HG02610 (cell line): Measurements from ENCODE around the gene COMMD4.
"Not testable (repeated sequence)": the region's sequence is repeated elsewhere in the genome, so short reads cannot be mapped to it uniquely, and the experiment has no call there.

ENCODE experiments used
- ATAC-seq: cut with Tn5 transposase; IDR thresholded peaks from one replicate; pipeline ENCODE4 v1.9.1; 2021; ENCODE audit warnings: mild to moderate bottlenecking, moderate library complexity; ENCODE audit not compliant: unreplicated experiment

COMMD4 gene

DNA sequence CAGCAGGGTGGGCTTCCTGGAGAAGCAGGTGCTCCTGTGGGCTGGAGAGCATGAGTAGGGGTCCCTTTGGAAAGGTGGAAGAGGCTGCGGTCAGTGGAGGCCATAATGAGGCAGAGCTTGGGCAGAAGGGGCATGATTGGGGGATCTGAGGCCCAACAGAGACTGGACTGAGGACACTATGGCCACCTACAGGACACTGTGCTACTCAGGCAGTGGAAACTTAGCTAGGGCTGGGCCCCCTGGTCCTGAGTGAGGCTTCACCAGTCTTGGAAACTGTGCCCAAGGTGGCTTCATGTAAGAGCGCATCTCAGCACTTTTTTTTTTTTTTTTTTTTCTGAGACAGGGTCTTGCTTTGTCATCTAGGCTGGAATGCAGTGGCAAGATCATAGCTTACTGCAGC lies 6.3 kb upstream of the COMMD4 start:
- ATAC-seq = no peak

GRCh38 chr15:75332093-75332492 lies 3.8 kb upstream of the COMMD4 start:
- ATAC-seq = not testable (repeated sequence)

GRCh38 chr15:75333654-75334419 lies 2.0 kb upstream of the COMMD4 start:
- ATAC-seq = peak; percentile 50

- no peak for ATAC-seq
Observed at GRCh38 chr15:75335313-75335704, 554 bp upstream of the COMMD4 start.

- no peak for ATAC-seq
Observed at GRCh38 chr15:75338661-75339240, 2.9 kb downstream of the COMMD4 start.

DNA sequence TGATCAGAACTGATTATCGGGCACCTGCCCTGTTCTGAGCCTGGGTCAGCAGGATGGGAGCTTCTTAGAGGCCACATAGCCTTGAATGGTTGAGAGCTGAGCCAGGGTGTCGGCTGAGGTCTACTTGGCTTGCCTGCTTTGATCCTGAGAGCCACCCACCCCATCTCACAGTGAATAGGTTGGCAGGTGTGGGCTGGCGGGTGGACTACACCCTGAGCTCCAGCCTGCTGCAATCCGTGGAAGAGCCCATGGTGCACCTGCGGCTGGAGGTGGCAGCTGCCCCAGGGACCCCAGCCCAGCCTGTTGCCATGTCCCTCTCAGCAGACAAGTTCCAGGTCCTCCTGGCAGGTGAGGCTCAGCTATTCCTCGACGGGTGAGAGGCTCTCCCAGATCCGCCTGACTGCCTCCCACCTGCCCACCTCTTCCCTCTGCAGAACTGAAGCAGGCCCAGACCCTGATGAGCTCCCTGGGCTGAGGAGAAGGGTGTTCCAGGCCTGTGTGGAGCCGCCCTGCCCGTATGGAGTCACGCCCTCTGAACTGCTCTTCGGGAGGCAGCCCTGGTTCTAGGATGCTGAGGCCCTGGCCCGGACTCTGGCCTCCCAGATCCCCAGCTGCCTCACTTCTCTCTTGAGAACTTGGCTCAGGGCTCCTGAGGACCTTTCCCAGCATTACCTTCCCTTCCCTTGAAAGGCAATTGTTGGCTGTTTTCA lies 3.8 kb downstream of the COMMD4 start:
- no peak for ATAC-seq

- no peak for ATAC-seq
Observed at GRCh38 chr15:75342221-75342620, 6.4 kb downstream of the COMMD4 start.

DNA sequence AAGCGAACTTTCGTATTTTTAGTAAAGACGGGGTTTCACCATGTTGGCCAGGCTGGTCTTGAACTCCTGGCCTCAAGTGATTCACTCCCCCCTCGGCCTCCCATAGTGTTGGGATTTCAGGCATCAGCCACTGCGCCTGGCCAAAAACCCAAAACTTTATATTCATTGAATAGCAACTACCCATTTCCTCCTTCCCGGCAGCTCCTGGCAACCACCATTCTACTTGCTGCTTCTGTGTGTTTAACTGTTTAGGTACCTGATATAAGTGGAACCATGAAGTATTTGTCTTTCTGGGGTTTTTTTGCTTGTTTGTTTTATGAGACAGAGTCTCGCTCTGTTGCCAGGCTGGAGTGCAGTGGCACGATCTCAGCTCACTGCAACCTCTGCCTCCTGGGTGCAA lies 8.1 kb downstream of the COMMD4 start:
- not testable (repeated sequence) for ATAC-seq

DNA sequence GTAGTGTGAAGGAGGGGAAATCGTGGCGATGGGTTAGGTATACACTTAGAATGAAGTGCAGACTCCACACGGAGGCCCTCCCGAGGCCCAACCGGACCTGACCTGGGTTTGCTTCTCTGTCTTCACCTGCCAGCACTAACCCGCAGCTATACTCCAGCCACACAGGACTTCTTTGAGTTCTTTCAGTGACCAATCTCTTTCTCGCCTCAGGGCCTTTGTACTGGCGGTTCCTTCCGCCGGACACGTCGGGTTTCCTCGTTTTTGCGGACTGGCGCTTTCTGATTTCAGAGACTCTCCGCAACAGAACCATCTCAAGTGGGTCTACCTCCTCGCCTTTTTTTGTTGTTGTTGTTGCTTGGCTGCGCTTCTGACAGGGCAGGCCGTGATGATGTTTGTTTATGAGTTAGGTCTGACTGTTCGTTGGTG lies 10.9 kb downstream of the COMMD4 start, which contains the start of gene NEIL1:
Gene NEIL1, plus strand, starts transcription at position 244 of the 426 bp plus-strand sequence. CDS start 1,867 bp downstream, outside the sequence.
- no peak for ATAC-seq

DNA sequence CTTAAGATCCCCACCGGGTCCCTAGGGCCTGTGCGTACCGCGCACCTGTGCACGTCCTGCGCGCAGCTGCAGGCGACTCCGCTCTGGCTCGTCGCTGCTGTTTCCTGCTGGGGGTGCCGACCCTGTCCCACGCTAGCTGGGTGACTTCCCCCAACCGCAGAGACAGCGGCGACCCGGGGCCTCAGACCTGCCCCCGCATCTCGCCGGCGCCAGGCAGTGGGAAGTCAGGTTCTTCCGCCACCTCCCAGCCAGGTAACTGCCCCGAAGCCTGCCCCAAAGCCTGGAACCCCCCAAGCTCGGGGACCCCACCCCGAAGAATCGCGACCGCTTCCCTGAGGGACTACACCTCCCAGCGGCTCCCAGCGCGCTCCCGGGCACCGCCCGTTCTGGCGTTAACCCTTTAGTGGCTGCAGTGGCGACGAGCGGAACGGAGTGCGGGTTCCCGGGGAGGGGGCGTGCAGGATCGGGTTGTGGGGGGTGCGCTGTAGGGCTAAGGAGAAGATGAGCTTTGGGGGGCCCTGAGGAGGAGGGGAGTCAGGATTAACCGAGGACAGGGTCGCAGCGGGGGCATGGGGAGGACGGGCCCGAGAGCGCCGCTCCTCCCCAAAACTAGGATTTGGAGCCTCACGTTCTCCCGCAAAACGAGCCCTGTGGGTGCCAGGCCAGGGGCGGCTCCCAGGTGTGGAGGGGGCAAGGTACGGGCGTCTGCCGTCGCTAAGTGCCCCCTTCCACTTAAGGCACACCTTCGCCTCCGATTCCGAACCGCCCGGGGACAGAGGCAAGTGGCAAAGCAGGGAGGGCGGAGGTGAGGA lies 11.6 kb downstream of the COMMD4 start:
- peak; percentile 59 for ATAC-seq

- ATAC-seq = no peak
Observed at GRCh38 chr15:75348034-75348561, 12.2 kb downstream of the COMMD4 start.

DNA sequence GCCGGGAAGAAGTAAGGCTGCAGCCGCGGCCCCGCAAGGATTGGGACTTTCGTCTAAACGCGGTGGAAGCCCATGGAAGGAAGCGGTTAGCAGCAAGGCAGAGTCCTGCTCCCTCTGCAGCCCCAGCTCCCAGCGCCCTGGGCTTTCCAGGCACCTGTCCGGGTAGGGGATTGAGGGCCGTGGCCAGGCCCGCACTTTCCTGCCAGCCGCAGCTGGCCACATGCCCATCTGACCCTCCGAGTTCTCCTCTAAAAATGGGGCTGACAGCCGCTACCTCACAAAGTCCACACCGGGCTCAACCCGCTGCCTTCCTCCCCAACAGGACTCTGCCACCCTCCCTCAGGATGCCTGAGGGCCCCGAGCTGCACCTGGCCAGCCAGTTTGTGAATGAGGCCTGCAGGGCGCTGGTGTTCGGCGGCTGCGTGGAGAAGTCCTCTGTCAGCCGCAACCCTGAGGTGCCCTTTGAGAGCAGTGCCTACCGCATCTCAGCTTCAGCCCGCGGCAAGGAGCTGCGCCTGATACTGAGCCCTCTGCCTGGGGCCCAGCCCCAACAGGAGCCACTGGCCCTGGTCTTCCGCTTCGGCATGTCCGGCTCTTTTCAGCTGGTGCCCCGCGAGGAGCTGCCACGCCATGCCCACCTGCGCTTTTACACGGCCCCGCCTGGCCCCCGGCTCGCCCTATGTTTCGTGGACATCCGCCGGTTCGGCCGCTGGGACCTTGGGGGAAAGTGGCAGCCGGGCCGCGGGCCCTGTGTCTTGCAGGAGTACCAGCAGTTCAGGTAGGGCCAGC lies 12.9 kb downstream of the COMMD4 start:
- no peak for ATAC-seq

- ATAC-seq = not testable (repeated sequence)
Observed at GRCh38 chr15:75349351-75349669, 13.4 kb downstream of the COMMD4 start.

DNA sequence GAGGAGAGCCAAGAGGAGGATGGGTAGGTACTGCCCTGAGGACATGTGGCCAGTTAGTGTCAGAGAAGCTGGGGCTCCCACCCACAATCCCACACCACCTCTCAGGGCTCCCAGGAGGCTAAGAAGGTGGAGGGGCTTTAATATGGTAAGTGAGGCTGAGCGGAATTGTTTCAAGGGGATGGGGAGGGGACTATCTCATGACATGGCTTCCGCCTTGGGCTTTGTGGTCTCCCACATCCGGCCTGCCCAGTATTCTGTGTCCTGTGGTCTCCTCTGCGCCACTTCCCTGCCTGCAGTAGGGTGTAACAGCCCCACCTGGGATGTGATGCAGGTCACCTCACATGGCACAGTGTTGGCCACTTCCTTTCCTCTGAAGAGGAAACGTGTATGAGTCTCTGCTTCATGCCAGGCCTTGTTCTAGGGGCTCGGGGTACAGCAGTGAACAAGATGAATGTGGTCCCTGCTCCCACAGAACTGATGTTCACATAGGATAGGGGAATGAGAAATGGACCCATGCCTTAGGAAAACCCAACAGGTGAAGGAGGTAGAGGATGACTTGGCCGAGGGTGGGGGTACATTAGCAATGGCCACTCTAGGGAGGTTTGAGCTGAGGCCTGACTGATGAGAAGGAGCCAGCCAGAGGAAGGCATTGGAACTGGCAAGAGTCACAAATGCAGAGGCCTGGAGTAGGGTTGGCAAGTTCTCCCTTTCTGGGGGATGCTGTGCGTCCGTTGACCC lies 14.2 kb downstream of the COMMD4 start:
- peak; percentile 47 for ATAC-seq

GRCh38 chr15:75350601-75351361 lies 14.9 kb downstream of the COMMD4 start:
- ATAC-seq = no peak

DNA sequence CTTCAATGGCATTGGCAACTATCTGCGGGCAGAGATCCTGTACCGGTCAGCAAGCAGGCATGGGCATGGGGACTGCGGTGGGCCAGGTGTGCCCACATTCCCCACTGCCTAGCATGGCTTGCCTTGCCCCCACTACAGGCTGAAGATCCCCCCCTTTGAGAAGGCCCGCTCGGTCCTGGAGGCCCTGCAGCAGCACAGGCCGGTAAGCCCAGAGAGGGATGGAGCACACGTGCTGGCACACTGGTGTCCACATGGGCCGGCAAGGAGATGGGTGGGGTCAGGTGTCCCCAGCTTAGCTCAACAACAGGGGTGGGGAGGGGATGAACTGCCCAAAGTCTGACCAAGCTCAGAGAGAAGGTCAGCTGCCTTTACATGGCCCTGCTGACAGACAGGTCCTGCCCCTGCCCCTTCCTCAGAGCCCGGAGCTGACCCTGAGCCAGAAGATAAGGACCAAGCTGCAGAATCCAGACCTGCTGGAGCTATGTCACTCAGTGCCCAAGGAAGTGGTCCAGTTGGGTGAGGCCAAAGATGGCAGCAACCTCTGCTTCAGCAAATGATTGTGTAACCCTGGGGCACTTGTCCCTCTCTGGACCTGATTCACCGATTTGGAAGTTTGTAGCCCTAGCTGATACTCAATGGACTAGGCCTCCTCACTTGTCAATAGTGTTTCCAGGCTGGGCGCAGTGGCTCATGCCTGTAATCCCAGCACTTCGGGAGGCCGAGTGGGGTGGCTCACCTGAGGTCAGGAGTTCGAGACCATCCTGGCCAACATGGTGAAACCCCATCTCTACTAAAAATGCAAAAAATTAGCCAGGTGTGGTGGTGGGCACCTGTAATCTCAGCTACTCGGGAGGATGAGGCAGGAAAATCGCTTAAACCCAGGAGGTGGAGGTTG lies 16.6 kb downstream of the COMMD4 start:
- no peak for ATAC-seq

DNA sequence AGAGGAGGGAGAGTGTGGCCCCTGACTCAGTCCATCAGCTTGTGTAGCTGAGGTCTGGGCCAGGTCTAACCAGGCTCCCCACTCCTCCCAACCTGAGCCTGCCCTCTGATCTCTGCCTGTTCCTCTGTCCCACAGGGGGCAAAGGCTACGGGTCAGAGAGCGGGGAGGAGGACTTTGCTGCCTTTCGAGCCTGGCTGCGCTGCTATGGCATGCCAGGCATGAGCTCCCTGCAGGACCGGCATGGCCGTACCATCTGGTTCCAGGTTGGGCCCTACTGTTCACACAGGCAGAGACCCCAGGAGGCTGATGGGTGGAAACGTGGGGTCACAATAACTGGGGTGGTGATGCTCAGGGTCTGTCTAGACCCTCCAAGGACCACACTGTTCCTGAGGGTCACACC lies 17.7 kb downstream of the COMMD4 start:
- no peak for ATAC-seq

DNA sequence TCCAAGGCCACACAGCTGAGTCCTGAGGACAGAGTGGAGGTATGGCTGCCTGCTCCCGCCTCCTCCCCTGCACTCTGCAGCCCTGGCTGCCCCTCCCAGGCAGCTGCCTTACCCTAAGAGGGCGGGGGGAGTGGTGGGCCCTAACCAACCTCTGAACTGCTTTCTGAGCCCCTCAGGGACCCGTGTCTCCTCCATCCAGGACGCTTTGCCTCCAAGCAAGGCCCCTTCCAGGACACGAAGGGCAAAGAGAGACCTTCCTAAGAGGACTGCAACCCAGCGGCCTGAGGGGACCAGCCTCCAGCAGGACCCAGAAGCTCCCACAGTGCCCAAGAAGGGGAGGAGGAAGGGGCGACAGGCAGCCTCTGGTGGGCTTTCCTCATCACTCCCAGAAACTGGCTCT lies 18.6 kb downstream of the COMMD4 start:
- ATAC-seq = no peak
